SK-N-SH treated with all-trans-retinoic acid at 6 μM for 48 hours (cell line): ENCODE results near the gene EPHB2.

Source experiments
- ATAC-seq: fragments of 200-7000 bp; cut with Tn5 transposase; 3 replicates; pipeline ENCODE4 v1.9.1; 2020; ENCODE audit warnings: mild to moderate bottlenecking, moderate library complexity
- ARNTL ChIP-seq: fragments of 450-650 bp; formaldehyde crosslinking; IDR thresholded peaks from 2 replicates; pipeline ENCODE4 v1.5.0; 2020; ENCODE audit warnings: low read depth, mild to moderate bottlenecking, moderate library complexity, borderline replicate concordance
- CREB5 ChIP-seq: fragments of 250-450 bp; sonication (Bioruptor Pico); IDR thresholded peaks from 2 replicates; pipeline ENCODE4 v1.5.1; 2020; ENCODE audit warnings: low read depth, mild to moderate bottlenecking, moderate library complexity
- CSDC2 ChIP-seq: fragments of 250-450 bp; sonication (Bioruptor Pico); IDR thresholded peaks from 2 replicates; pipeline ENCODE4 v1.5.0; 2020; ENCODE audit warnings: mild to moderate bottlenecking, moderate library complexity
- GLIS3 ChIP-seq: fragments of 250-450 bp; sonication (Bioruptor Pico); IDR thresholded peaks from 2 replicates; pipeline ENCODE4 v1.5.0; 2020; ENCODE audit warnings: mild to moderate bottlenecking, moderate library complexity
- OSR1 ChIP-seq: fragments of 250-450 bp; sonication (Bioruptor Pico); IDR thresholded peaks from 2 replicates; pipeline ENCODE4 v1.8.0; 2022; ENCODE audit warnings: moderate library complexity, mild to moderate bottlenecking, inconsistent platforms
- PPARA ChIP-seq: fragments of 250-450 bp; sonication (Bioruptor Pico); IDR thresholded peaks from 2 replicates; pipeline ENCODE4 v1.5.0; 2020; ENCODE audit warnings: mild to moderate bottlenecking, borderline replicate concordance
- RARB ChIP-seq: fragments of 250-450 bp; sonication (Bioruptor Pico); IDR thresholded peaks from 2 replicates; pipeline ENCODE4 v1.8.0; 2021; ENCODE audit warnings: mild to moderate bottlenecking, moderate library complexity
- SNAI2 ChIP-seq: fragments of 250-450 bp; sonication (Bioruptor Pico); IDR thresholded peaks from 2 replicates; pipeline ENCODE4 v1.5.0; 2020; ENCODE audit warnings: mild to moderate bottlenecking, moderate library complexity
- TCF4 ChIP-seq: fragments of 250-450 bp; sonication (Bioruptor Pico); IDR thresholded peaks from 2 replicates; pipeline ENCODE4 v1.8.0; 2021; ENCODE audit warnings: mild to moderate bottlenecking, moderate library complexity, borderline replicate concordance
- TOX ChIP-seq: fragments of 250-450 bp; sonication (Bioruptor Pico); IDR thresholded peaks from 2 replicates; pipeline ENCODE4 v1.8.0; 2021; ENCODE audit warnings: mild to moderate bottlenecking, moderate library complexity, borderline replicate concordance
- ZC3H10 ChIP-seq: fragments of 250-450 bp; sonication (Bioruptor Pico); IDR thresholded peaks from 2 replicates; pipeline ENCODE4 v1.5.1; 2021; ENCODE audit warnings: mild to moderate bottlenecking, moderate library complexity
- ZFP3 ChIP-seq: fragments of 250-450 bp; sonication (Bioruptor Pico); IDR thresholded peaks from 2 replicates; pipeline ENCODE4 v1.5.0; 2020; ENCODE audit warnings: mild to moderate bottlenecking, moderate library complexity
- ZFP30 ChIP-seq: fragments of 450-650 bp; formaldehyde crosslinking; IDR thresholded peaks from 2 replicates; pipeline ENCODE4 v1.5.0; 2022; ENCODE audit warnings: mild to moderate bottlenecking, moderate library complexity
- ZNF70 ChIP-seq: fragments of 450-650 bp; formaldehyde crosslinking; IDR thresholded peaks from 2 replicates; pipeline ENCODE4 v1.5.0; 2020; ENCODE audit warnings: mild to moderate bottlenecking, moderate library complexity
- ZNF8 ChIP-seq: fragments of 450-650 bp; formaldehyde crosslinking; IDR thresholded peaks from 2 replicates; pipeline ENCODE4 v1.5.0; 2020; ENCODE audit warnings: mild to moderate bottlenecking, moderate library complexity
- TF ChIP-seq, protein P1 (sequence below): fragments of 250-450 bp; sonication (Bioruptor Pico); IDR thresholded peaks from 2 replicates; pipeline ENCODE4 v1.8.0; 2020; ENCODE audit warnings: mild to moderate bottlenecking, moderate library complexity, borderline replicate concordance
- TF ChIP-seq, protein P2 (sequence below): fragments of 250-450 bp; sonication (Bioruptor Pico); IDR thresholded peaks from 2 replicates; pipeline ENCODE4 v1.5.0; 2020; ENCODE audit warnings: mild to moderate bottlenecking, moderate library complexity

The EPHB2 gene

DNA sequence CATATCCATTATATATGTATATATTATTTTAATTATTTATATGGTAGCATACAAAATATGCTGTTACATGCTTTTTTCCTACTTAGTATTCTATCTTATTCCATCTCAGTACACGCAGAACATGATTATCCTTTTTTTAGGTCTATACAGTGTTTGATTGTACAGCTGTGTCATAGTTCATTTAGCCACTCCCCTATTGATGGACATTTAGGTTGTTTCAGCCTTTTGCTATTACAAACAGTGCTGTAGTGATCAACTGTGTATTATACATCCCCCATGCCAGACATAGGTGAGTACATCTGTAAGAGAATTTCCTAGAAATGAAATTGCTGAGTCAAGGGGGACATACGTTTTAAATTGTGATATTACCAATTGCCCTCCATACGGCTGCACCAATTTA lies 246.4 kb downstream of the EPHB2 start:
- TF ChIP-seq RARB = no peak
- no peak for TF ChIP-seq ZFP3 (CRISPR knock-in tag)
- no peak for TF ChIP-seq ZNF8 (CRISPR knock-in tag)
- TF ChIP-seq, all 23 proteins: peak for 0
- ATAC-seq = no peak

- TF ChIP-seq CREB5 (no peak), OSR1 (CRISPR knock-in tag) (no peak), SNAI2 (CRISPR knock-in tag) (no peak), CSDC2 (CRISPR knock-in tag) (no peak), TCF4 (CRISPR knock-in tag) (no peak), PPARA (CRISPR knock-in tag) (no peak)
- TF ChIP-seq, protein P1, sequence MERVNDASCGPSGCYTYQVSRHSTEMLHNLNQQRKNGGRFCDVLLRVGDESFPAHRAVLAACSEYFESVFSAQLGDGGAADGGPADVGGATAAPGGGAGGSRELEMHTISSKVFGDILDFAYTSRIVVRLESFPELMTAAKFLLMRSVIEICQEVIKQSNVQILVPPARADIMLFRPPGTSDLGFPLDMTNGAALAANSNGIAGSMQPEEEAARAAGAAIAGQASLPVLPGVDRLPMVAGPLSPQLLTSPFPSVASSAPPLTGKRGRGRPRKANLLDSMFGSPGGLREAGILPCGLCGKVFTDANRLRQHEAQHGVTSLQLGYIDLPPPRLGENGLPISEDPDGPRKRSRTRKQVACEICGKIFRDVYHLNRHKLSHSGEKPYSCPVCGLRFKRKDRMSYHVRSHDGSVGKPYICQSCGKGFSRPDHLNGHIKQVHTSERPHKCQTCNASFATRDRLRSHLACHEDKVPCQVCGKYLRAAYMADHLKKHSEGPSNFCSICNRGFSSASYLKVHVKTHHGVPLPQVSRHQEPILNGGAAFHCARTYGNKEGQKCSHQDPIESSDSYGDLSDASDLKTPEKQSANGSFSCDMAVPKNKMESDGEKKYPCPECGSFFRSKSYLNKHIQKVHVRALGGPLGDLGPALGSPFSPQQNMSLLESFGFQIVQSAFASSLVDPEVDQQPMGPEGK = no peak
- TF ChIP-seq, protein P2, sequence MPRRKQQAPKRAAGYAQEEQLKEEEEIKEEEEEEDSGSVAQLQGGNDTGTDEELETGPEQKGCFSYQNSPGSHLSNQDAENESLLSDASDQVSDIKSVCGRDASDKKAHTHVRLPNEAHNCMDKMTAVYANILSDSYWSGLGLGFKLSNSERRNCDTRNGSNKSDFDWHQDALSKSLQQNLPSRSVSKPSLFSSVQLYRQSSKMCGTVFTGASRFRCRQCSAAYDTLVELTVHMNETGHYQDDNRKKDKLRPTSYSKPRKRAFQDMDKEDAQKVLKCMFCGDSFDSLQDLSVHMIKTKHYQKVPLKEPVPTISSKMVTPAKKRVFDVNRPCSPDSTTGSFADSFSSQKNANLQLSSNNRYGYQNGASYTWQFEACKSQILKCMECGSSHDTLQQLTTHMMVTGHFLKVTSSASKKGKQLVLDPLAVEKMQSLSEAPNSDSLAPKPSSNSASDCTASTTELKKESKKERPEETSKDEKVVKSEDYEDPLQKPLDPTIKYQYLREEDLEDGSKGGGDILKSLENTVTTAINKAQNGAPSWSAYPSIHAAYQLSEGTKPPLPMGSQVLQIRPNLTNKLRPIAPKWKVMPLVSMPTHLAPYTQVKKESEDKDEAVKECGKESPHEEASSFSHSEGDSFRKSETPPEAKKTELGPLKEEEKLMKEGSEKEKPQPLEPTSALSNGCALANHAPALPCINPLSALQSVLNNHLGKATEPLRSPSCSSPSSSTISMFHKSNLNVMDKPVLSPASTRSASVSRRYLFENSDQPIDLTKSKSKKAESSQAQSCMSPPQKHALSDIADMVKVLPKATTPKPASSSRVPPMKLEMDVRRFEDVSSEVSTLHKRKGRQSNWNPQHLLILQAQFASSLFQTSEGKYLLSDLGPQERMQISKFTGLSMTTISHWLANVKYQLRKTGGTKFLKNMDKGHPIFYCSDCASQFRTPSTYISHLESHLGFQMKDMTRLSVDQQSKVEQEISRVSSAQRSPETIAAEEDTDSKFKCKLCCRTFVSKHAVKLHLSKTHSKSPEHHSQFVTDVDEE (CRISPR knock-in tag) = no peak
- no peak for ATAC-seq
Measured at GRCh38 chr1:22958556-22958955, 247.9 kb downstream of the EPHB2 start.

- ATAC-seq = no peak
- TF ChIP-seq CSDC2 (CRISPR knock-in tag) (no peak), ZNF8 (CRISPR knock-in tag) (no peak)
Measured at GRCh38 chr1:22959545-22960360, 249.1 kb downstream of the EPHB2 start.

GRCh38 chr1:22962558-22962957 lies 251.9 kb downstream of the EPHB2 start:
- TF ChIP-seq GLIS3 (CRISPR knock-in tag) = no peak
- TF ChIP-seq ZNF70 (CRISPR knock-in tag) = no peak
- no peak for TF ChIP-seq ZFP30 (CRISPR knock-in tag)
- no peak for TF ChIP-seq ZC3H10 (CRISPR knock-in tag)
- TF ChIP-seq, all 23 proteins: peak for 0
- no peak for ATAC-seq

GRCh38 chr1:22963044-22963677 lies 252.5 kb downstream of the EPHB2 start:
- no peak; the same call in 2 of the 3 replicates for ATAC-seq
- TF ChIP-seq TOX (CRISPR knock-in tag) (no peak), ZNF8 (CRISPR knock-in tag) (no peak), ARNTL (CRISPR knock-in tag) (no peak), SNAI2 (CRISPR knock-in tag) (no peak), CREB5 (no peak), TCF4 (CRISPR knock-in tag) (no peak)
